ENCODE measurements around the gene ATP6V1F.

ATP6V1F gene

GRCh38 chr7:128862571-128863432 lies at the start of gene ATP6V1F:
Gene ATP6V1F, plus strand, starts transcription at chr7:128862856. Its CDS starts 49 bp downstream, at chr7:128862905.
- peak; percentile 100 for DNase-seq (ENCODE audit: low read depth)

GRCh38 chr7:128814499-128814898 lies 48.2 kb upstream of the ATP6V1F start:
- no peak for DNase-seq (ENCODE audit: low read depth)

- no peak for DNase-seq (ENCODE audit: low read depth)
Measured at GRCh38 chr7:128815289-128815942, 47.2 kb upstream of the ATP6V1F start.

- DNase-seq (ENCODE audit: low read depth) = no peak
Measured at GRCh38 chr7:128818694-128819093, 44.0 kb upstream of the ATP6V1F start.

- no peak for DNase-seq (ENCODE audit: low read depth)
Measured at GRCh38 chr7:128821724-128822123, 40.9 kb upstream of the ATP6V1F start.

- DNase-seq (ENCODE audit: low read depth) = no peak
Measured at GRCh38 chr7:128826512-128826911, 36.1 kb upstream of the ATP6V1F start.

GRCh38 chr7:128826916-128827247 lies 35.8 kb upstream of the ATP6V1F start:
- DNase-seq (ENCODE audit: low read depth) = no peak

- no peak for DNase-seq (ENCODE audit: low read depth)
Measured at GRCh38 chr7:128827248-128827958, 35.3 kb upstream of the ATP6V1F start.

- no peak for DNase-seq (ENCODE audit: low read depth)
Measured at GRCh38 chr7:128827971-128828711, 34.5 kb upstream of the ATP6V1F start.

GRCh38 chr7:128829391-128830166 lies 33.1 kb upstream of the ATP6V1F start:
- DNase-seq (ENCODE audit: low read depth) = no peak

- DNase-seq (ENCODE audit: low read depth) = peak; percentile 7
Measured at GRCh38 chr7:128830231-128831177, 32.2 kb upstream of the ATP6V1F start, which contains the start of gene FLNC. Gene FLNC, plus strand, starts transcription at chr7:128830406. Its CDS starts 232 bp downstream, at chr7:128830638.

GRCh38 chr7:128831178-128831993 lies 31.3 kb upstream of the ATP6V1F start:
- DNase-seq (ENCODE audit: low read depth) = no peak

GRCh38 chr7:128831994-128832879 lies 30.4 kb upstream of the ATP6V1F start:
- DNase-seq (ENCODE audit: low read depth) = no peak

GRCh38 chr7:128832880-128833147 lies 29.8 kb upstream of the ATP6V1F start:
- no peak for DNase-seq (ENCODE audit: low read depth)

GRCh38 chr7:128833148-128833945 lies 29.3 kb upstream of the ATP6V1F start:
- no peak for DNase-seq (ENCODE audit: low read depth)

- no peak for DNase-seq (ENCODE audit: low read depth)
Measured at GRCh38 chr7:128833946-128834325, 28.7 kb upstream of the ATP6V1F start.

- no peak for DNase-seq (ENCODE audit: low read depth)
Measured at GRCh38 chr7:128835231-128835751, 27.4 kb upstream of the ATP6V1F start.

Data from activated T-cell treated with anti-CD3 and anti-CD28 coated beads for 1 hour (primary cell).